OCI-LY3 (cell line): ENCODE data around the gene PPP3CA.
"Not testable (repeated sequence)": the region's sequence is repeated elsewhere in the genome, so short reads cannot be mapped to it uniquely, and the experiment has no call there.

Experiments
- H2AFZ ChIP-seq: fragments of 200-600, 300-600 bp; shearing (Covaris generic); 2 replicates; pipeline ENCODE4 v1.6.0; 2014; ENCODE audit warnings: antibody characterized with exemption, low read depth, low read length
- H3K27ac ChIP-seq: fragments of 200-600, 300-600 bp; sonication (generic); 2 replicates; pipeline ENCODE4 v1.5.1; 2014; ENCODE audit warnings: mild to moderate bottlenecking, low read length, moderate library complexity, mixed read lengths
- H3K27me3 ChIP-seq: fragments of 200-600, 300-600 bp; sonication (generic); 2 replicates; pipeline ENCODE4 v1.6.1; 2014; ENCODE audit warnings: low read depth, low read length, mixed read lengths
- H3K36me3 ChIP-seq: fragments of 200-600, 300-600 bp; sonication (generic); replicated peaks from 2 replicates; pipeline ENCODE3; 2014; ENCODE audit warnings: low read depth, low read length, mixed read lengths
- H3K4me1 ChIP-seq: fragments of 300-600, 200-600 bp; sonication (generic); 2 replicates; pipeline ENCODE4 v1.6.1; 2014; ENCODE audit warnings: low read length, mixed read lengths
- H3K4me2 ChIP-seq: fragments of 200-600, 300-600 bp; sonication (generic); 2 replicates; pipeline ENCODE4 v1.6.1; 2014; ENCODE audit warnings: low read length, mixed read lengths
- H3K4me3 ChIP-seq: fragments of 300-600, 200-600 bp; sonication (generic); 2 replicates; pipeline ENCODE4 v1.5.1; 2014; ENCODE audit warnings: antibody characterized with exemption, mild to moderate bottlenecking, low read length, moderate library complexity
- H3K79me2 ChIP-seq: fragments of 300-600, 200-600 bp; shearing (Covaris generic); 2 replicates; pipeline ENCODE4 v1.6.1; 2014; ENCODE audit warnings: mild to moderate bottlenecking, low read length, mixed read lengths
- H3K9ac ChIP-seq: fragments of 300-600, 200-600 bp; shearing (Covaris generic); 2 replicates; pipeline ENCODE4 v1.6.0; 2014; ENCODE audit warnings: mild to moderate bottlenecking, low read length, moderate library complexity
- H3K9me3 ChIP-seq: fragments of 200-600, 300-600 bp; shearing (Covaris generic); 2 replicates; pipeline ENCODE4 v1.6.1; 2014; ENCODE audit warnings: low read length, mixed read lengths; ENCODE audit not compliant: insufficient read depth
- H4K20me1 ChIP-seq: fragments of 200-600, 300-600 bp; sonication (generic); 2 replicates; pipeline ENCODE4 v1.6.1; 2016; ENCODE audit warnings: low read length, mixed read lengths; ENCODE audit not compliant: insufficient read depth
- CTCF ChIP-seq: fragments of 200-600, 300-600 bp; sonication (generic); IDR thresholded peaks from 2 replicates; pipeline ENCODE4 v1.5.1; 2014; ENCODE audit warnings: antibody characterized with exemption, low read length, low read depth
- EZH2phosphoT487 ChIP-seq: fragments of 200-600 bp; shearing (Covaris generic); IDR thresholded peaks from 2 replicates; pipeline ENCODE4 v1.6.1; 2018; ENCODE audit warnings: antibody characterized with exemption, mixed run types, low read depth

PPP3CA gene

GRCh38 chr4:101186567-101187184 lies 160.7 kb downstream of the PPP3CA start:
- Histone ChIP-seq H3K4me3 (no peak overlapping the region), H3K4me2 (no peak overlapping the region), H3K79me2 (no peaks in the 10 kb centered on the region; the same call in 1 of the 2 replicates), H2AFZ (no peak overlapping the region), H3K27me3 (no peaks in the 10 kb centered on the region), H3K36me3 (peaks cover 9% of the 10 kb centered on the region), H4K20me1 (0 out of 2 replicates have a peak, but pooled peaks cover 4% of the 10 kb centered on the region), H3K9ac (no peak overlapping the region), H3K27ac (no peak overlapping the region), H3K9me3 (no peaks in the 10 kb centered on the region), H3K4me1 (peaks cover 11% of the 10 kb centered on the region)
- TF ChIP-seq EZH2phosphoT487 (no peak), CTCF (no peak)

DNA sequence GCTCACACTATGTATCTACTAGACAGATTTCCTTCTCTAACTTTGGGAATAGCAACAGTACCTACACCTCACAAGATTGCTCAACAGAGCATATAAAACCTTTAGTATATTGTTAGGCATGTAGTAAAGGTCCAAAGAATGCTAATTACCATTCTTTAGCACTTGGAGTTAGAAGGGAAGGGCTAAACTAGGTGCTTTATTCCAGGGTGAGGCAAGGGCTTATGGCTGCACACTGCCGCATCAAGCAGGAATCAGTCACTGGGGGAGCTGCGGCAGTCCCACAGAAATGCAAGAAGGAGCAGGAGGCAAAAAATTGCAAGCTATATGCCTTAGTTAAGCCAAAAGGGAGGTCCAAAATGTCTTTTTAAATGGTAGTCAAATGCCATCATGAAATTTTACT lies 162.7 kb downstream of the PPP3CA start:
- Histone ChIP-seq H3K27ac (no peak overlapping the region), H3K9me3 (no peaks in the 10 kb centered on the region), H3K4me3 (no peak overlapping the region), H3K79me2 (no peaks in the 10 kb centered on the region; the same call in 1 of the 2 replicates), H2AFZ (no peak overlapping the region), H3K9ac (no peak overlapping the region), H3K4me2 (no peak overlapping the region), H3K4me1 (peaks cover 11% of the 10 kb centered on the region), H4K20me1 (0 out of 2 replicates have a peak, but pooled peaks cover 4% of the 10 kb centered on the region), H3K27me3 (no peaks in the 10 kb centered on the region), H3K36me3 (peaks cover 9% of the 10 kb centered on the region)
- TF ChIP-seq EZH2phosphoT487 = no peak
- TF ChIP-seq CTCF = no peak

GRCh38 chr4:101183666-101184373 lies 163.5 kb downstream of the PPP3CA start:
- TF ChIP-seq EZH2phosphoT487 = no peak
- TF ChIP-seq CTCF = no peak
- Histone ChIP-seq H4K20me1 (0 out of 2 replicates have a peak, but pooled peaks cover 4% of the 10 kb centered on the region), H3K4me2 (no peak overlapping the region)

DNA sequence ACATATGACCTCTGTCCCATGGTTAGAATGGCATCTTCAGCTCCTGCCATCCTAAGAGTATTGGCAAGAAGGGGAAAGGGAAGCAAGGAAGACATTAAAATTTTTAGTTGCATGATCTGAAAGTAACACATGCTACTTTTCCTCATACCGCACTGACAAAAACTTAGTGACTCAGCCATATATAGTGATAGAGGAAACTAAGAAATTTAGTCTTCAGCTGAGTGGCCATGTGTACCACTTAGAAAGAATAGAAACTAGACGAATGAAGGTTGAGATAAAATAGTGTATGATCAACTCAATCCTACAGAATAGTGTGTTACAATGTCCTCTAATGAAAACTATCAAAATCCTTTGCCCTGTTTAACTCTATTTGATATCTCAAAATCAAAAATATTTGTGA lies 164.1 kb downstream of the PPP3CA start:
- Histone ChIP-seq H3K79me2 (no peaks in the 10 kb centered on the region; the same call in 1 of the 2 replicates), H3K4me1 (peaks cover 11% of the 10 kb centered on the region), H3K9ac (no peak overlapping the region), H3K4me2 (no peak overlapping the region), H2AFZ (no peak overlapping the region), H3K27me3 (no peaks in the 10 kb centered on the region), H3K4me3 (no peak overlapping the region), H3K36me3 (peaks cover 9% of the 10 kb centered on the region), H3K9me3 (no peaks in the 10 kb centered on the region), H3K27ac (no peak overlapping the region), H4K20me1 (0 out of 2 replicates have a peak, but pooled peaks cover 4% of the 10 kb centered on the region)
- TF ChIP-seq EZH2phosphoT487 (no peak), CTCF (no peak)

More at GRCh38 chr4:101183666-101184373, 163.5 kb downstream of the PPP3CA start:
- no peaks in the 10 kb centered on the region for H3K9me3 ChIP-seq
- H3K27ac ChIP-seq = no peak overlapping the region
- H3K36me3 ChIP-seq = peaks cover 9% of the 10 kb centered on the region
- no peaks in the 10 kb centered on the region for H3K27me3 ChIP-seq
- H3K4me1 ChIP-seq = peaks cover 11% of the 10 kb centered on the region
- H3K79me2 ChIP-seq = no peaks in the 10 kb centered on the region; the same call in 1 of the 2 replicates
- no peak overlapping the region for H3K9ac ChIP-seq
- H2AFZ ChIP-seq = no peak overlapping the region
- no peak overlapping the region for H3K4me3 ChIP-seq

DNA sequence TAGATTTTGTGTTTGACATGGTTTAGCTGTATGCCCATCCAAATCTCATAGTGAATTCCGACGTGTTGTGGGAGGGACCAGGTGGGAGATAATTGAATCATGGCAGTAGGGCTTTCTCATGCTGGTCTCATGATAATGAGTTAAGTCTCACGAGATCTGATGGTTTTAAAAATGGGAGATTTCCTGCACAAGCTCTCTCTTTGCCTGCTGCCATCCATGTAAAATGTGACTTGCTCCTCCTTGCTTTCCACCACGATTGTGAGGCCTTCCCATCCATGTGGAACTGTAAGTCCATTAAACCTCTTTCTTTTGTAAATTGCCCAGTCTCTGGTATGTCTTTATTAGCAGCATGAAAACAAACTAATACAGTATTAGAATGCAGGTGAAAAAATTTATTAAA lies 164.6 kb downstream of the PPP3CA start:
- not testable (repeated sequence) for H3K36me3 ChIP-seq, H3K4me3 ChIP-seq, H3K27me3 ChIP-seq, H3K79me2 ChIP-seq, H3K4me2 ChIP-seq, H3K27ac ChIP-seq, H3K9ac ChIP-seq, H3K9me3 ChIP-seq, H4K20me1 ChIP-seq, H2AFZ ChIP-seq
- peaks cover 11% of the 10 kb centered on the region for H3K4me1 ChIP-seq
